Astrocyte of the spinal cord (primary cell): ENCODE measurements around the gene CTTN.

Source experiments
- DNase-seq: peaks from one replicate; pipeline ENCODE4 v3.0.0; 2011; ENCODE audit warnings: low read depth, low spot score
- H3K4me3 ChIP-seq: 2 replicates; pipeline ENCODE4 v1.5.1; 2011; ENCODE audit warnings: low read depth, mild to moderate bottlenecking, low read length, moderate library complexity
- in situ Hi-C: cut with HindIII; loops from 2 replicates; pipeline ENCODE4 v1.10.0; 2017; ENCODE audit warnings: low sequenced_read_pairs
- TF ChIP-seq, protein P1 (sequence below): IDR thresholded peaks from 2 replicates; pipeline ENCODE4 v1.5.1; 2012; ENCODE audit warnings: low read depth, mild to moderate bottlenecking, low read length, inconsistent platforms

CTTN gene

DNA sequence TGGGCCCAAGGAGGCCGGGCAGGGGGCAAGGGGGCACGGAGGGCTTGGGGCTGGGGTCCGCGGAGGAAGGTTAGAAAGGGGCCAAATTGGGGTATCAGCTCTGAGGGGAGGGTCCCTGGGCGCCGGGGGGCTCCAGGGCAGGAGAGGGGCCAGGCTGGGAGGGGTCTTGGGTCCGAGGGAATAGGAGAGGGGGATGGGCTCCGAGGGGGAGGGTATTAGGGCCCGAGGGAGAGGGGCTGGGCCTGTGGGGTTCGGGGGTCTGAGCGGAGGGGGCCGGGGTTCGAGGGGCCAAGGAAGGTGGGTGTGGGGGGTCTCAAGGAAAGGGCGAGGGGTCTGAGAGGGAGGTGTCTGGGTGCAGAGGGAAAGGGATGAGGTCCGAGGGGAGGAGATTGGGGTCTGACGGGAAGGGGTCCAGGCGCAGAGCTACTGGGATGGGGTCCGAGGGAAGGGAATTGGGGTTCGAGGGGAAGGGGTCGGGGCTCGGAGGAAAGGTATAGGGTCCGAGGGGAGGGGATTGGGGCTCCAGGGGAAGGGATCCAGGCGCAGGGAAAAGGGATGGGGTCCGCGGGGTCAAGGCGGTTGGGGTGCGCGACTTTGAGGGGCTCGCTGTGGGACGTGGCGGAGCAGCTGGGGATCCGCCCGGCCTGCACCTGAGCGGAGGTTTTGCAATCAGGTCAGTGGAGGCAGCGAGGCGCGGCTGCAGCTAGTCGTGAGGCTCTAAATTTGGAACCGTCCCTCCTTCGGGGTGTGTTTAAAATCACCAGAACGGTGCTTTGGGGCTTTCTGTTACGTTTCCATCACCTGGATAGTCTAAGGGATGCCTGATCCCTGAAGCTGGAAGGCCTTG lies 728 bp downstream of the CTTN start:
- TF ChIP-seq, protein P1, sequence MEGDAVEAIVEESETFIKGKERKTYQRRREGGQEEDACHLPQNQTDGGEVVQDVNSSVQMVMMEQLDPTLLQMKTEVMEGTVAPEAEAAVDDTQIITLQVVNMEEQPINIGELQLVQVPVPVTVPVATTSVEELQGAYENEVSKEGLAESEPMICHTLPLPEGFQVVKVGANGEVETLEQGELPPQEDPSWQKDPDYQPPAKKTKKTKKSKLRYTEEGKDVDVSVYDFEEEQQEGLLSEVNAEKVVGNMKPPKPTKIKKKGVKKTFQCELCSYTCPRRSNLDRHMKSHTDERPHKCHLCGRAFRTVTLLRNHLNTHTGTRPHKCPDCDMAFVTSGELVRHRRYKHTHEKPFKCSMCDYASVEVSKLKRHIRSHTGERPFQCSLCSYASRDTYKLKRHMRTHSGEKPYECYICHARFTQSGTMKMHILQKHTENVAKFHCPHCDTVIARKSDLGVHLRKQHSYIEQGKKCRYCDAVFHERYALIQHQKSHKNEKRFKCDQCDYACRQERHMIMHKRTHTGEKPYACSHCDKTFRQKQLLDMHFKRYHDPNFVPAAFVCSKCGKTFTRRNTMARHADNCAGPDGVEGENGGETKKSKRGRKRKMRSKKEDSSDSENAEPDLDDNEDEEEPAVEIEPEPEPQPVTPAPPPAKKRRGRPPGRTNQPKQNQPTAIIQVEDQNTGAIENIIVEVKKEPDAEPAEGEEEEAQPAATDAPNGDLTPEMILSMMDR = no peak
- H3K4me3 ChIP-seq = peak overlapping the region; percentile 86
- DNase-seq = no peak
- in situ Hi-C loops = no loop called here

GRCh38 chr11:70399681-70400112 lies 1.4 kb downstream of the CTTN start:
- TF ChIP-seq, protein P1 = no peak
- in situ Hi-C loops = no loop called here
- DNase-seq = peak; percentile 97
- H3K4me3 ChIP-seq = peak overlapping the region; percentile 86

DNA sequence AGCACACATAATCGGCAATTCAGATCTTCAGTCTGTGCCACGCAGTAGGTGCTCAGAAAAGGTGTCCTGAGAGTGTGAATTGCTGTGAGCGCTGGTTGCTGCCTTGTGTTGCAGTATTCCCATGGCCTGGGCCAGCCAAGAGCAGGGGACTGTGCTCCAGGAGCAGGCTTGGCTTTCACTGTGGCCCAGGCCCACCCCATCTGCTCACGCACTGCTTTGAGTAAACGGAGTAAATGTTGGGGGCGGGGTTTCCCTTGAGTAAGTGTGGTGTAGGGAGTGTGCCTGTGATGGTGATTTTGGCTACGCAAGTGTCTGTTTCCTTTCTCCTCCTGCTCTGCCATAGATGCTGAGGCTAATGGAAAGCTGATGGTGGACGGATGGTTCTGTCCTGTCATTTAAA lies 2.3 kb downstream of the CTTN start:
- no peak overlapping the region for H3K4me3 ChIP-seq
- DNase-seq = no peak

GRCh38 chr11:70402016-70402415 lies 3.7 kb downstream of the CTTN start:
- TF ChIP-seq, protein P1 = no peak
- no peak overlapping the region for H3K4me3 ChIP-seq
- in situ Hi-C loops = no loop called here
- DNase-seq = no peak

More for the DNA sequence above, 2.3 kb downstream of the CTTN start:
- TF ChIP-seq, protein P1 = no peak
- in situ Hi-C loops = no loop called here

DNA sequence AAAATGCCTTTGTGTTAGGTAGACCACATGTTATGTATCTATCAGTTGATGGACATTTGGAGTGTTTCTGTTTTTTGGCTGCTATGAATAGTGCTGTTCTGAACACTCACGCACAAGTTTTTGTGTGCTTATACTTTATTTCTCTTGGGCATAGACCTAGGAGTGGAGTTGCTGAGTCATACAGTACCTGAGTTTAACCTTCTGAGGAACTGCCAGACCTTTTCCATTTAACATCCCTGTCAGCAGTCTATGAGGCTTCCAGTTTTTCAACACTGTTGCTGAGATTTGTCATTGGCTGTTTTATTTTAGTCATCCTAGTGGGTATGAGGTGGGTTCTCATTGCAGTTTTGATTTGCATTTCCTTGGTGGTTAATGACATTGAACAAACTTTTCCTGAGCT lies 4.4 kb downstream of the CTTN start:
- TF ChIP-seq, protein P1 = no peak
- DNase-seq = no peak
- in situ Hi-C loops = no loop called here
- H3K4me3 ChIP-seq = no peak overlapping the region

DNA sequence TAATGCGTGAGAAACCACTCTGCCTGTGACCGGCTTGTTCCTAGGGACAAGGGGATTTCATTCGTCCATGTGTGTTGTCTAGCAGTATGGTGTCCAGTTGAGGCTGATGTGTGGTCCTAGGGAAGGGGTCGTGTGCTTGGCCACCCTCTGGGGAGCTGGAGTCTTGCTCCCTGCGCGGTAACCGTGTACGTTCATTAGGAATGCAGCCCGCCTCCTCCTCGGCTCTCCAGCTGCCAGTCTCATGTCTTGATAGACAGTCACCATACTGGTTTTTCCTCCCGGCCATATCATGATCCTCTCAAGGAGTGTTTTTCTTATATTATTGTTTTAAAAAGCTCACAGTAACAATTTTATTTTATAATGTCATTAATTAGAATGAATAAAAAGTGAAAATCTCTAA lies 5.9 kb downstream of the CTTN start:
- TF ChIP-seq, protein P1 = no peak
- no peak overlapping the region for H3K4me3 ChIP-seq
- in situ Hi-C loops = no loop called here
- DNase-seq = no peak
